Measurements from ENCODE around the gene JAKMIP1.
"Not testable (repeated sequence)": the region's sequence is repeated elsewhere in the genome, so short reads cannot be mapped to it uniquely, and the experiment has no call there.

Gene JAKMIP1

DNA sequence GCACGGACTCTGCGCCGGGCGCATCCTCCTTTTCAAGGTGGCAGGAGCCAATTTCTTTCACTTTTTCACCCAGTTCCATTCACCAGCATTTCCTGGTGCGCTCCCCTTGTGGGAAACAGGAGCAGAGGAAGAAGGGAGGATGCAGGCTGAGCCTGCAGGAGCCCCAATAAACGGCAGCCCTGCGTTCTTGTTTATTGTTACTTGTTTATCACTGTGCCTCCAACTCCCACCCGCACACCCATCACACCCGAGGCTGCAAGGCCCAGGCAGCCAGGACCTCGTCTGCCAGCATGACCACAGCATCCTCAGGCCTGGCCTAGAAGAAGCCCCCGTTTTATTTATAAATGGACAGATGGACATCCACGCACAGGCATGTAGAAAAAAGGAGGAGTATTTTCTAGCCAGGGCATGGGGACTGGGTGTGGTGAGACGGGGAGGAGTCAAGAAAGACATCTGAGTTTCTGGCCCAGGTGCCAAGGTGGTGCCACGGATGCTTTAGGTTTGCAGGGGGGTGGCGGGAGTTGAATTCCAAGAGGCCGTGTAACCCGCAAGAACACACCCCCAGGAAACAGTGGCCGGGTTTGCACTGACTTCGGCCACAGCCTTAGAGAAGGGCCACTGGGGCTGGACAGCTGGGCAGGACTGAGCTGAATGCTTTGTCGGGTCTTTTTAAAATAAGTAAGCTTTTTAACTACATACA is 51.7 kb downstream of the JAKMIP1 start:
- TF ChIP-seq, protein P1, sequence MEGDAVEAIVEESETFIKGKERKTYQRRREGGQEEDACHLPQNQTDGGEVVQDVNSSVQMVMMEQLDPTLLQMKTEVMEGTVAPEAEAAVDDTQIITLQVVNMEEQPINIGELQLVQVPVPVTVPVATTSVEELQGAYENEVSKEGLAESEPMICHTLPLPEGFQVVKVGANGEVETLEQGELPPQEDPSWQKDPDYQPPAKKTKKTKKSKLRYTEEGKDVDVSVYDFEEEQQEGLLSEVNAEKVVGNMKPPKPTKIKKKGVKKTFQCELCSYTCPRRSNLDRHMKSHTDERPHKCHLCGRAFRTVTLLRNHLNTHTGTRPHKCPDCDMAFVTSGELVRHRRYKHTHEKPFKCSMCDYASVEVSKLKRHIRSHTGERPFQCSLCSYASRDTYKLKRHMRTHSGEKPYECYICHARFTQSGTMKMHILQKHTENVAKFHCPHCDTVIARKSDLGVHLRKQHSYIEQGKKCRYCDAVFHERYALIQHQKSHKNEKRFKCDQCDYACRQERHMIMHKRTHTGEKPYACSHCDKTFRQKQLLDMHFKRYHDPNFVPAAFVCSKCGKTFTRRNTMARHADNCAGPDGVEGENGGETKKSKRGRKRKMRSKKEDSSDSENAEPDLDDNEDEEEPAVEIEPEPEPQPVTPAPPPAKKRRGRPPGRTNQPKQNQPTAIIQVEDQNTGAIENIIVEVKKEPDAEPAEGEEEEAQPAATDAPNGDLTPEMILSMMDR (IDR thresholded peaks at IDR 0.05; ENCODE audit: insufficient read depth, low read depth, low read length, missing control alignments): no peak
- no peak overlapping the region for H3K4me3 ChIP-seq (ENCODE audit: low read length)
- DNase-seq (ENCODE audit: low read depth): no peak

- H3K4me3 ChIP-seq (ENCODE audit: low read length): no peak overlapping the region
- DNase-seq (ENCODE audit: low read depth): no peak
Measured at GRCh38 chr4:6147441-6147840, 52.9 kb downstream of the JAKMIP1 start.

GRCh38 chr4:6143603-6144181 is 56.7 kb downstream of the JAKMIP1 start:
- DNase-seq (ENCODE audit: low read depth): no peak
- TF ChIP-seq, protein P1 (IDR thresholded peaks at IDR 0.05; ENCODE audit: insufficient read depth, low read depth, low read length, missing control alignments): no peak
- no peak overlapping the region for H3K4me3 ChIP-seq (ENCODE audit: low read length)

More at GRCh38 chr4:6147441-6147840, 52.9 kb downstream of the JAKMIP1 start:
- TF ChIP-seq, protein P1 (IDR thresholded peaks at IDR 0.05; ENCODE audit: insufficient read depth, low read depth, low read length, missing control alignments): no peak

- H3K4me3 ChIP-seq (ENCODE audit: low read length): no peak overlapping the region
- DNase-seq (ENCODE audit: low read depth): no peak
- TF ChIP-seq, protein P1 (IDR thresholded peaks at IDR 0.05; ENCODE audit: insufficient read depth, low read depth, low read length, missing control alignments): no peak
Measured at GRCh38 chr4:6142935-6143602, 57.3 kb downstream of the JAKMIP1 start.

DNA sequence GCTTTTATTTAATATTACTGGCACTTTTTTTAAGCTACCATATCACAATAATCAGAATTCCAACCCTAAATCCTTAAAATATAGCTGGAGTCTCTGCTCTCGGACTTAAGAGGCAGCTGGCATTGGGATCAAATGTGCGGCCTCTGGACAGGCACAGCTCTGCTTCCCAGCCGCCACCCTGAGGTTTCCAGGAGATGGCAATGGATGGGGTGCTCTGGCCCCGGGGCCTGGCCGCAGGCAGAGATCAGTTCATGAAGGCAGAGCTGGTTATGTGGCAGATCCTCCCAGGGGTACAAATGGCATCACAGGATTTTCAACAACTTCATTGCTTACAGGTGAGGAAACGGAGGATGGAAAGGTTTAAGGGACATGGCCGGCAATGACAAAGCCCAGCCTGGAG is 57.8 kb downstream of the JAKMIP1 start:
- DNase-seq (ENCODE audit: low read depth): no peak
- TF ChIP-seq, protein P1 (IDR thresholded peaks at IDR 0.05; ENCODE audit: insufficient read depth, low read depth, low read length, missing control alignments): no peak
- H3K4me3 ChIP-seq (ENCODE audit: low read length): no peak overlapping the region

- no peak overlapping the region for H3K4me3 ChIP-seq (ENCODE audit: low read length)
- TF ChIP-seq, protein P1 (IDR thresholded peaks at IDR 0.05; ENCODE audit: insufficient read depth, low read depth, low read length, missing control alignments): no peak
- no peak for DNase-seq (ENCODE audit: low read depth)
Measured at GRCh38 chr4:6141554-6141953, 58.8 kb downstream of the JAKMIP1 start.

DNA sequence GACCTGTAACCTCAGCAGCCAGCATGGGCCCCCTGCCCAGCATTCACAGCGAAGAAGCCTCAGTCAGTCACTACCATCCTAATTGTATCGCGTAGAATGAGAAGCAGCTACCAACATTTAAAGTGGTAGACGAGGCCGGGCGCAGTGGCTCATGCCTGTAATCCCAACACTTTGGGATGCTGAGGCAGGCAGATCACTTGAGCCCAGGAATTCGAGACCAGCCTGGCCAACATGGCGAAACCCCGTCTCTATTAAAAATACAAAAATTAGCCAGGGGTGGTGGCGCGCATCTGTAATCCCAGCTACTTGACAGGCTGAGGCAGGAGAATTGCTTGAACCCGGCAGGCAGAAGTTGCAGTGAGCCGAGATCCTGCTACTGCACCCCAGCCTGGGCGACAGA is 59.3 kb downstream of the JAKMIP1 start:
- H3K4me3 ChIP-seq (ENCODE audit: low read length); DNase-seq (ENCODE audit: low read depth): not testable (repeated sequence)
